AG08396 (cell line): ENCODE data around the gene ARHGEF4.

ENCODE experiments used
- DNase-seq: peaks from one replicate; pipeline ENCODE4 v3.0.0; 2012; ENCODE audit warnings: low spot score, mixed read lengths

ARHGEF4 gene

GRCh38 chr2:131016826-131017741 lies 180.4 kb downstream of the ARHGEF4 start:
- peak; percentile 39 for DNase-seq

- no peak for DNase-seq
Observed at GRCh38 chr2:131022731-131023130, 186.0 kb downstream of the ARHGEF4 start.

- no peak for DNase-seq
Observed at GRCh38 chr2:131023758-131024157, 187.0 kb downstream of the ARHGEF4 start.

- DNase-seq: no peak
Observed at GRCh38 chr2:131026919-131027318, 190.2 kb downstream of the ARHGEF4 start.

- no peak for DNase-seq
Observed at GRCh38 chr2:131027566-131028528, 191.1 kb downstream of the ARHGEF4 start.

- no peak for DNase-seq
Observed at GRCh38 chr2:131029812-131030211, 193.1 kb downstream of the ARHGEF4 start.

- DNase-seq: no peak
Observed at GRCh38 chr2:131030478-131030971, 193.8 kb downstream of the ARHGEF4 start.

- no peak for DNase-seq
Observed at GRCh38 chr2:131031431-131031841, 194.7 kb downstream of the ARHGEF4 start.

- DNase-seq: no peak
Observed at GRCh38 chr2:131031875-131032274, 195.2 kb downstream of the ARHGEF4 start.

- no peak for DNase-seq
Observed at GRCh38 chr2:131032393-131032836, 195.7 kb downstream of the ARHGEF4 start.

GRCh38 chr2:131033786-131034121 lies 197.0 kb downstream of the ARHGEF4 start:
- no peak for DNase-seq

- DNase-seq: no peak
Observed at GRCh38 chr2:131034122-131035051, 197.7 kb downstream of the ARHGEF4 start.

GRCh38 chr2:131035112-131035825 lies 198.6 kb downstream of the ARHGEF4 start:
- no peak for DNase-seq

GRCh38 chr2:131035826-131036231 lies 199.1 kb downstream of the ARHGEF4 start:
- no peak for DNase-seq

GRCh38 chr2:131036269-131036668 lies 199.6 kb downstream of the ARHGEF4 start:
- DNase-seq: no peak

GRCh38 chr2:131036696-131037397 lies 200.1 kb downstream of the ARHGEF4 start:
- no peak for DNase-seq

GRCh38 chr2:131037398-131038257 lies 200.9 kb downstream of the ARHGEF4 start:
- DNase-seq: no peak

- no peak for DNase-seq
Observed at GRCh38 chr2:131038258-131039100, 201.8 kb downstream of the ARHGEF4 start.
